Activated CD4-positive, alpha-beta T cell treated with anti-CD3 and anti-CD28 coated beads, Interleukin-2, amount 50 U/mL, for 4 hours (primary cell): ENCODE measurements around the gene LMAN2.
"Not testable (repeated sequence)": the region's sequence is repeated elsewhere in the genome, so short reads cannot be mapped to it uniquely, and the experiment has no call there.

ENCODE experiments used
- DNase-seq, 2 experiments: peaks; one replicate each; pipeline ENCODE4 v3.0.0-alpha.2; 2020

LMAN2 gene

GRCh38 chr5:177378884-177379883, 27.7 kb upstream of the LMAN2 start:
- DNase-seq, result peak in 1 of 2 experiments; percentile 22

GRCh38 chr5:177377851-177378776, 26.6 kb upstream of the LMAN2 start:
- DNase-seq, result no peak

- no peak for DNase-seq
Measured at GRCh38 chr5:177376107-177376506, 24.6 kb upstream of the LMAN2 start.

- not testable (repeated sequence) for DNase-seq
Measured at GRCh38 chr5:177375516-177375915, 24.0 kb upstream of the LMAN2 start.

GRCh38 chr5:177374211-177374610, 22.7 kb upstream of the LMAN2 start:
- DNase-seq, result no peak

GRCh38 chr5:177373806-177374205, 22.3 kb upstream of the LMAN2 start:
- DNase-seq, result no peak

GRCh38 chr5:177372910-177373309, 21.4 kb upstream of the LMAN2 start:
- DNase-seq, result no peak

GRCh38 chr5:177372034-177372896, 20.8 kb upstream of the LMAN2 start:
- DNase-seq, result peak in 1 of 2 experiments; percentile 31

GRCh38 chr5:177371120-177372033, 19.9 kb upstream of the LMAN2 start:
- no peak for DNase-seq

GRCh38 chr5:177370488-177371119, 19.1 kb upstream of the LMAN2 start:
- DNase-seq, result peak; percentile 23 to 36

GRCh38 chr5:177369645-177370440, 18.4 kb upstream of the LMAN2 start:
- DNase-seq, result no peak

- no peak for DNase-seq
Measured at GRCh38 chr5:177368869-177369644, 17.6 kb upstream of the LMAN2 start.

- no peak for DNase-seq
Measured at GRCh38 chr5:177367981-177368868, 16.8 kb upstream of the LMAN2 start.

GRCh38 chr5:177367323-177367848, 15.9 kb upstream of the LMAN2 start:
- DNase-seq, result no peak

- DNase-seq, result no peak
Measured at GRCh38 chr5:177366528-177367322, 15.3 kb upstream of the LMAN2 start.

- DNase-seq, result no peak
Measured at GRCh38 chr5:177365845-177366527, 14.5 kb upstream of the LMAN2 start.
